NCI-H1092 treated with DMSO at 0.1 percent for 48 hours (cell line): ENCODE data around the gene NDUFV2.
"Not testable (repeated sequence)": the region's sequence is repeated elsewhere in the genome, so short reads cannot be mapped to it uniquely, and the experiment has no call there.

Source experiments
- DNase-seq: peaks from one replicate; lab custom pipeline; 2025; lab: John Stamatoyannopoulos, UW

NDUFV2 gene

DNA sequence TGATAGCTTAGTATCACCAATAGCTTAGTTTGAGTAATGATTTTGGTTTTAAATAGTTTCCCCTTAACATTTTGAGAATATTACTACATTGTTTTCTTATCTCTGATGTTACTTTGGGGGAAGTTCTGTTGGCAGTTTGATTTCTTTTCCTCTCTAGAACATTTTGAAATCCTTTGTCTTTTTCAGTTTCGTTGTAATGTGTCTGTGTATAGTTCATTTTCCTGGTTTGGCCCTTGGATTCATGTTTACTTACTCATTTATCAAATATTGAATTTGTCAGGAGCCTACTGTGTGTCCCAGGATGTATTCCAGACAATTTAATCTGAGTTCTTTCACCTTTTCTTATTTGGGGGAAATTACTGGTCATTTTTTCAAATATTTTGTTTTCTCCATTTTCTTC lies 50.8 kb downstream of the NDUFV2 start:
- no peak for DNase-seq

DNA sequence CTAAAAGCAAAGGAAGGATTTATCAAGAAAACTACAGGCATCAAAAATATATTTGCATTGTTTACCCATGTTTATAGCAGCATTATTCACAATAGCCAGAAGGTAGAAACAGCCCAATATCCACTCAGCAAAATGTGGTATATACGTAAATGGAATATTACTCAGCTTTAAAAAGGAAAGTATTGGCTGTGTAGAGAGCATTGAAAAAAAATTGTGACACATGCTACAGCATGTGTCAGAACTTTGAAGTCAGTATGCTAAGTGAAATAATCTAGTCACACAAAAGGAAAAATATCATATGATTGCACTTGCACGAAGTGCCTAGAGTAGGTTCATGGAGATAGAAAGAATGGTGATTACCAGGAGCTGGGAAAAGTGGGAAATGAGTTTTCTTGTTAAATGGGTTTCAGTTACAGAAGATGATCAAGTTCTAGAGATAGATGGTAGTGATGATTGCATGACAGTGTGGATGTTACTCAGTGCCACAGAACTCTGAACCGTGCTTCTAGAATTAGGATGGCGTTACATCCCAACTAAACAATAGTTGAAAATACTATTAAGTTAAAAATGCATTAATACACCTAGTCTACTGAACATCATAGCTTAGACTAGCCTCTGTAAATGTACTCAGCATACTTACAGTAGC lies 54.2 kb downstream of the NDUFV2 start:
- no peak for DNase-seq

DNA sequence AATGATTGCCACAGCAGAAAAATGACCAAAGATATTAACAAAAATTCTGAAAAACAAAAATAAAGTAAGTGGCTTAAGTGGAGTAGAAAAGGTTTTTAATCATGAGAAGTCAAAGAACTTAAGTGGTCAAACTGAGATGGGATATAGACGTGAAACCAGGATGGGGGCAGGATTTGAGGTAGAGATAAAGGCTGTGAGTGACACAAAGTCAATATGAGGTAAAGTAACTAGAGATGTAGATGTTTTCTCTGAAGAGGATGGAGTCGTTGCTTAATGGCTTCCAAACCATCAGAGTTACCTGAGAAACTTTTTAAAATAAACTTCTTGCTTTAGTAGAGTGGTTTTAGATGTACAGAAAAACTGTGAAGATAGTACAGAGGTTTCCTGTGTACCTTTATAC lies 55.3 kb downstream of the NDUFV2 start:
- DNase-seq = no peak

DNA sequence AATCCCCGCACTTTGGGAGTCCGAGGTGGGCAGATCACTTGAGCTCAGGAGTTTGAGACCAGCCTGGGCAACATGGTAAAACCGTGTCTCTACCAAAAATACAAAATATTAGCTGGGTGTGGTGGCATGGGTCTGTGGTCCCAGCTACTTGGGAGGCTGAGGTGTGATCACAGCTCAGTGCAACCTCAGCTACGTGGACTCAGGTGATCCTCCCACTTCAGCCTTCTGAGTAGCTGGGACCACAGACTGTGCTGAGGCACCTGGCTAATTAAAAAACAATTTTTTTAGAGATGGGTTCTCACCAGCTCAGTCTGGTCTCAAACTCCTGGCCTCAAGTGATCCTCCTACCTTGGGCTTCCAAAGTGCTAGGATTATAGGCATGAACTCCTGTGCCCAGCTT lies 57.5 kb downstream of the NDUFV2 start:
- no peak for DNase-seq

DNA sequence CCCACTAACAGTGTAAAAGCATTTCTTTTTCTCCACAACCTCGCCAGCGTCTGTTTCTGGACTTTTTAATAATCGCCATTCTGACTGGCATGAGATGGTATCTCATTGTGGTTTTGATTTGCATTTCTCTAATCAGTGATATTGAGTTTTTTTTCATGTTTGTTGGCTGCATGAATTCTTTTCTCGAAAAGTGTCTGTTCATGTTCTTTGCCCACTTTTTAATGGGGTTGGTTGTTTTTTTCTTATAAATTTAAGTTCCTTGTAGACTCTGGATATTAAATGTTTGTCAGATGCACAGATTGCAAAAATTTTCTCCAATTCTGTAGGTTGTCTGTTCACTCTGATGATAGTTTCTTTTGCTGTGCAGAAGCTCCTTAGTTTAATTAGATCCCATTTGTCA lies 60.2 kb downstream of the NDUFV2 start:
- DNase-seq = not testable (repeated sequence)

DNA sequence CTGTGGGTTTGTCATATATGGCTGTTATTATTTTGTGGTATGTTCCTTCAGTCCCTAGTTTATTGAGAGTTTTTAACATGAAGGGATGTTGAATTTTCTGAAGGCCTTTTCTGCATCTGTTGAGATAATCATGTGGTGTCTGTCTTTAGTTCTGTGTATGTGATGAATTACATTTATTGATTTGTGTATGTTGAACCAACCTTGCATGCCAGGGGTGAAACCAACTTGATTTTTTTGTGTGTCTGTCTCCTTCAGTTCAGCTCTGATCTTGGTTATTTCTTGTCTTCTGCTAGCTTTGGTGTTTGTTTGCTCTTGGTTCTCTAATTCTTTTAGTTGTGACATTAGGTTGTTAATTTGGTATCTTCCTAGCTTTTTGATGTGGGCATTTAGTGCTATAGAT lies 61.6 kb downstream of the NDUFV2 start:
- not testable (repeated sequence) for DNase-seq

DNA sequence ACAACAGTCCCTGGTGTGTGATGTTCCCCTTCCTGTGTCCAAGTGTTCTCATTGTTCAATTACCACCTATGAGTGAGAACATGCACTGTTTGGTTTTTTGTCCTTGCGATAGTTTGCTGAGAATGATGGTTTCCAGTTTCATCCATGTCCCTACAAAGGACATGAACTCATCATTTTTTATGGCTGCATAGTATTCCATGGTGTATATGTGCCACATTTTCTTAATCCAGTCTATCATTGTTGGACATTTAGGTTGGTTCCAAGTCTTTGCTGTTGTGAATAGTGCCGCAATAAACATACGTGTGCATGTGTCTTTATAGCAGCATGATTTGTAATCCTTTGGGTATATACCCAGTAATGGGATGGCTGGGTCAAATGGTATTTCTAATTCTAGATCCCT lies 63.4 kb downstream of the NDUFV2 start:
- not testable (repeated sequence) for DNase-seq

DNA sequence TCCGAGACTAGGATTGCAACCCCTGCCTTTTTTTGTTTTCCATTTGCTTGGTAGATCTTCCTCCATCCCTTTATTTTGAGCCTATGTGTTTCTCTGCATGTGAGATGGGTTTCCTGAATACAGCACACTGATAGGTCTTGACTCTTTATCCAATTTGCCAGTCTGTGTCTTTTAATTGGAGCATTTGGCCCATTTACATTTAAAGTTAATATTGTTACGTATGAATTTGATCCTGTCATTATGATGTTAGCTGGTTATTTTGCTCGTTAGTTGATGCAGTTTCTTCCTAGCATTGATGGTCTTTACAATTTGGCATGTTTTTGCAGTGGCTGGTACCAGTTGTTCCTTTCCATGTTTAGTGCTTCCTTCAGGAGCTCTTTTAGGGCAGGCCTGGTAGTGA lies 67.0 kb downstream of the NDUFV2 start:
- DNase-seq = not testable (repeated sequence)

DNA sequence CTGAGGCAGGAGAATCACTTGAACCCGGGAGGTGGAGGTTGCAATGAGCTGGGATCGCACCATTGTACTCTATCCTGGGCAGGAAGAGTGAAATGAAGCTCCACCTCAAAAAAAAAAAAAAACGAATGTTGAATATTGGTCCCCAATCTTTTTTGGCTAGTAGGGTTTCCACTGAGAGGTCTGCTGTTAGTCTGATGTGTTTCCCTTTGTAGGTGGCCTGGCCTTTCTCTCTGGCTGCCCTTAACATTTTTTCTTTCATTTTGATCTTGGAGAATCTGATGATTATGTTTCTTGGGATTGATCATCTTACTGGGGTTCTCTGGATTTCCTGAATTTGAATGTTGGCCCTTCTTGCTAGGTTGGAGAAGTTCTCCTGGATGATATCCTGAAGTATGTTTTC lies 69.4 kb downstream of the NDUFV2 start:
- not testable (repeated sequence) for DNase-seq

DNA sequence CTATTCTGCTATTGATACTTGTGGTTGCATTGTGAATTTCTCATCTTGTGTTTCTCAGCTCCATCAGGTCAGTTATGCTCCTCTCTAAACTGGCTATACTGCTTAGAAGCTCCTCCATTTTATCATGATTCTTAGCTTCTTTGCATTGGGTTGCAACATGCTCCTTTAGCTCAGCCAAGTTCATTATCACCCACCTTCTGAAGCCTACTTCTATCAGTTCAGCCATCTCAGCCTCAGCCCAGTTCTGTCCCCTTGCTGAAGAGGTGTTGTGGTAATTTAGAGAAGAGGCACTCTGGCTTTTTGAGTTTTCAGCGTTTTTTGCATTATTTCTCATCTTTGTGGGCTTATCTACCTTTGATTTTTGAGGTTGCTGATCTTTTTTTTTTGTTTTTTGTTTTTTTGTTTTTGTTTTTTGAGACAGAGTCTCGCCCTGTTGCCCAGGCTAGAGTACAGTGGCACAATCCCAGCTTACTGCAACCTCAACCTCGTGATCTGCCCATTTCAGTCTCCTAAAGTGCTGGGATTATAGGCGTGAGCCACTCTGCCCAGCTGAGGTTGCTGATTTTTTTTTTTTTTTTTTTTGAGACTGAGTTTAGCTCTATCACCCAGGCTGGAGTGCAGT lies 70.1 kb downstream of the NDUFV2 start:
- no peak for DNase-seq

DNA sequence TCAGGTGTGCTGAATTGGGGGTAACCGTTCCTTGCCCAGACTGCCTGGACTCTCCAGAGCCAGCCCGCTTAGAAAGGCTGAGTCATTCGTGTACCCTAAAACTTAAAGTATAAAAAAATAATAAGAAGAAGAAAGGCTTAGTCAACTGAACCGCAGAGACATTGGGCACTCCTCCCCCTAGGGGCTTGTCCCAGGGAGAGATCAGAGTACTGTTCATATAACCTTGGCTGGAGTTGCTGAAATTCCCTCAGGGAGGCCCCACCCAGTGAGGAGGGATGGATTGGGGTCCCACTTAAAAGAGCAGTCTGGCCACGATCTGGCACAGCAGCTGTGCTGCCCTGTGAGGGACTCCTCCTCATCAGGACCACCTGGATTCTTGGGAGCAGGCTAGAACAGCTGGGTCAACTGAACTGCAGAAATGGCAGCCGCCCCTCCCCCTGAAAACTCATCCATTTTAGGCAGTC lies 71.3 kb downstream of the NDUFV2 start:
- DNase-seq = no peak

DNA sequence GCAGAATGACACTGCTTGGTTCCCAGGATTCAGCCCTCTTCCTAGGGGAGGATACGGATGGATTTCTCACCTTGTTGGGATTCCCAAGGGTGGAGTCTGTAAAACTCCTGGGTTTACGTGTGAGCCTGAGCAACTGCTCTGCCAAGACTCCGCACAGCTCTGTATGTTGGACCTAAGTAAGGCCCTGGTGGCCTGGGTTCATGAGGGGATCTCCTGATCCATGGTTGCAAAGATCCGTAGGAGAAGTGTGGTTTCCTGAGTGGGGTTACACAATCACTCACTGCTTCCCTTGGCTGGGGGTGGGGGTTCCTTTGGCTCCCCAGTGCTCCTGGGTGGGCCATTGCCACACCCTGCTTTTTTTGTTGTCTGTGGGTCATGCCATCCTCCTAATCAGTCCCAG lies 71.8 kb downstream of the NDUFV2 start:
- DNase-seq = no peak

DNA sequence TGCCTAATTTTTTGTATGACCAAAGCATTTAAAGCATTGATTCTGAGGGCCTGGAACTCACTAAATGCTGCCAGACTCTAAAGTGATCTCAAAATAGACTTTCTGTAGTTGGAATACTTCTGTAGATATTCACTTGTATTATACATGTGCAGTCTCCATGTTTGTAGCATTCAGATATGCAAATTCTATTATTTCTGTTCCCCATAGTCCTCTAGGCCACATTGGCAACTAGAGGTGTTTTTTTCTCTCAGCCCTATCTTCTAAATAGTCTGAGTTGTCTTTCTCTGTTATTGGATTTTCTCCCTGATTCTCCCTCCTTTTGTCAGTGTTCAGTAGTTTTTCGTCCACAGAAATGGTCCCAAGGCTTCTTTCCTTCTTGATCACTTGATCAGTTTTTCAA lies 72.6 kb downstream of the NDUFV2 start:
- DNase-seq = no peak

DNA sequence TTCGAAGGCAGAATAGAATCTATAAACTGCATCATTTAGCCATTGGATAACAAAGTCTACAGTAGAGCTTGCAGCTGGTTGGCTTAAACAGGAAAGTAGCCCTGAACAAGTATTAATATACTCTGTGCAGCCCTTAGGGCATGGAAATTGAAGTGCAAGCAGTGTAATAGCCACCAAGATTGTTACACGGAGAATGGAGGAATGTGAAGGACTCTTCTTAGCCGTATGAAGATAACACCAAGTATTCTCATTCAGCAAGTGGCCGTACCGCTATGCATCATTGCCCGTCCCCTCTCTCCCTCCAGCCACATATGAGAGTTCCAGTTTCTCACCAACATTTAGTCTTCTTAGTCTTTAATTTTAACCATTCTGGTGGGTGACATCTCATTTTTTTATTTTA lies 74.5 kb downstream of the NDUFV2 start:
- no peak for DNase-seq

DNA sequence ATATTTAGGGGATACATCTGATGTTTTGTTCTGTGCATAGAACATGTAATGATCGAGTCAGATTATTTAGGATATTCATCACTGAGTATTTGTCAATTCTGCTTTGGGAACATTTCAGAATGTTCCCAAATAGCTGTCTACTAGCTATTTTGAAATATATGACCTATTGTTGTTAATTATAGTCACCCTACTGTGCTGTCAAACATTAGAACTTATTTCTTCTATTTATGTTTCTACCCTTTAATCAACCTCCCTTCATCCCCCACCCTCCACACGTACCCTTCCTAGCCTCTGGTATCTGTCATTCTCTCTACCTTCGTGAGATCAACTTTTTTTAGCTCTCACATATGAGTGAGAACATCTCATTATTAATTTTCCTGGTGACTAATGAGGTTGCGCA lies 75.0 kb downstream of the NDUFV2 start:
- no peak for DNase-seq

DNA sequence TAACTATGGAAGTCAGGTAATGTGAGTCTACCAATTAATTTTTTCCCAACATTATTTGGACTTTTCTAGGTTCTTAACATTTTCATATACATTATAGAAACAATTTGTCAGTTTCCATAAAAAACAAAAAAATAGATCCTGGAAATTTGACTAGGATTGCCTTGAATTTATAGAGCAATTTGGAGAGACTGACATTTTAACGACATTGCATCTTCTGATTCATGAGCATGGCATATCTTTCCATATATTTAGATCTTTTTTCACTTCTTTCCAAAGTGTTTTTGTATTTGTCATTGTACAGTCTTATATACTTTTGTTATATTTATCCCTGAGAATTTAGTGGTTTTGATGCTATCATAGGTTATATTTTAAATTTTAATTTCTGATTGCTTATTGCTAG lies 76.1 kb downstream of the NDUFV2 start:
- DNase-seq = no peak

DNA sequence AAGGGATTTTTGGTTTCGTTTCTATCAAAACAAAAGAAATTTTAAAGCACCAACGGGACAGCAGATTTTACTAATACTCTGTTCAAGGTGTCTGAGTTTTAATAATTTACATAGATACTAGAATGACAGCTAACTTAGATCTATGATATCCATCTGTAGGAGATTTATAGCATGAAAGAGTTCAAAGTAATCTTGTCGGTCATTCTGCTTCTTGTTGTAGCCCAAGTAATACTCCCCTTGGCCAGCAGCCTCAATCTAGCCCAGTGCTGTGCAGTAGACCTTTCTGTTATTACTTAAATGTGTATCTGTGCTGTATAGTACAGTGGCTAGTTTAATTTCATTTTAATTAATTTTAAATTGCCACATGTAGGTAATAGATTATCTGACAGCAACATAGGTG lies 78.8 kb downstream of the NDUFV2 start:
- no peak for DNase-seq

DNA sequence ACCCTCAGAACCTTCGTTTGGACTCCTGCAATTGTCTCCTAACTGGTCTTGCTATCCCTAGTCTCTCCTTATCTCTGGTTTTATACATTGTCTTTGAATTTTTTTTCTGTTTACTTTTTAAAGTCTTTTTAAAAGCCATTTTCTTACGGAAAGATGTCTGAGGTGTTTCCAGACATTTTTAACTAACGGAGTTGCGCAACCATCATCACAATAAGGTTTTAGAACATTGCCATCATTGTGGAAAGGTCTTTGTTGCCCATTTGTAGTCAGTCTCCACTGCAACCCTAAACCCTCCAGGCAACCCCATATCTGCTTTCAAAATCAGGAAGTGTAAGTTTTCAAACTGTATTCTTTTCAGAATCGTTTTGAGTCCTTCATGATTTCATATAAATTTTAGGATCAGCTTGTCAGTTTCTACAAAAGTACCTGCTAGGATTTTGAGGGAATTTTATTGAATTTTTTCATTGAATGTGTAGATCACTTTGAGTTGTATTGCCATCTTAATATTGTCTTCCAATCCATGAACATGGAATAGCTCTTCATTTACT lies 80.4 kb downstream of the NDUFV2 start:
- DNase-seq = no peak
